ENCODE measurements around the gene AKR7A3.
"Not testable (repeated sequence)": the region's sequence is repeated elsewhere in the genome, so short reads cannot be mapped to it uniquely, and the experiment has no call there.

Gene AKR7A3

DNA sequence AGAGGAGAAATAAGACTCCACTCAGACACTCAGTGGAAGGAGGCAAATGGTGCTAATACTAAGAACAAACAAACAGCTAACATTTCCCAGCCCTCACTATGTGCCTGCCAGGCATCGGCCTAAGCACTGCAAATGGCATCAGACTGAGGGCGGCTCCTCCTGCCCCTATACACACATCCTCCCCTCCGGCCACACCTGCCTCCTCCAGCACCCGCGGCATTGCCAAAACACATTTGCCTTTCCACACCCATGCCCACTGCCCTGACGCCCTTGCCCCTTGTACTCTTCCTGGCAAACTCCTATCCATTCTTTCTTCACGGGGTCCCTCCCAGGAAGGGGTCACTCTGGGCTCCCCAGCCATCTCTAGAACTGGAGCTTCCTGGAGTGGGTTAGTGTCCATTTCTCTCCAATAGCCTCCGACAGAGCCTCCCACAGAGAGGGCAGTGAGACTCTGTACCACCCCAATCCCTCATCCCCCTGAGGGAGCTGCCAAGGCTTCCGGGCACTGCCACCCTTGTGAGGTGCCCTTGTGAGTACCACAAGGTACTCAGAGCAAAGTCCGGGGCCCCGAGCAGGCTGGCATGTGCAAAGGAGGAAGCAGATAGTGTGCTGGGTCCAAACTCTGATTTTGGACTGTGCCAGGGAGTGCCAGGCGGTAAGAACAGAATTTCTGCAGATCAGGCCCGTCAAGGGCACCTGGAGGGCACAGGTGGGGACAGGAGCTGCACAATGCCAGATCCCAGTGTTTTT is 959 bp downstream of the AKR7A3 start:
- no peak for DNase-seq

DNA sequence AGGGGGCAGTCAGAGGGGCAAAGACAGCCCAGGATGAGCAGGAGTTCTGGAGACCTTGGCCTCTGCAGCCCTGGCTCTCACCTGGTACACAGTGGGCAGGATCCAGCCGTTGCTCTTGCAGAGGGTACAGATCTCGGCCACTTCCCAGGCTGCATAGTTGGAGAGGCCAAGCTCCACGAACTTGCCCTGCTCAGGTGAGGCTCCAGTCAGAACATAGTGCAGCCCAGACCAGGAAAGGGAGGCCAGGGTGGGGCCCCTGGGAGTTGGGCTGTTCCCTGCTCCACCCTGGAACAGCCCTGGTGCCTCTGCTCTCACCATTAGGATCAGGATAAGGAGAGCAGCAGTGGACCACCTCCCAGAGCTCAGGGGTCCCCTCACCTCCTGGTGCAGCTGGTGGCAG is 2.8 kb downstream of the AKR7A3 start:
- not testable (repeated sequence) for DNase-seq

DNA sequence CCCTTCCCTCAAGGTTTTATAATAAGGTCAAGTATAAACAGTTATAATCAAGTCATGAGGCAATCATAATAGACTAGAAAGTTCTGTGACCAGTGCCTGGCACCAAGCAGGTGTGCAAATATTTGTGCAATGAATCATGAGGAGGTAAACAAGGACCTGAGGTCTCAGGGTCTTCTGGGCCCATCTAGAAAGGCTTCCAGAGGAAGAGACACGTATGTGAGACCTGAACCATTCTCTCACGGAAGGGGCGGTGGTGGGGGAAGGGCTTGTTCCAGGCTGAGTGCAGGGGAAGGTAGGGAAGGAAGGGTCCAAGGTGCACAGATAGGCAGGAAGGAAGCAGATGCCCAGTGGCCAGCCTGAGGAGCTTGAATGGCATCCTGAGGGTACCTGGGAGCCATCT is 3.2 kb downstream of the AKR7A3 start:
- DNase-seq = not testable (repeated sequence)

DNA sequence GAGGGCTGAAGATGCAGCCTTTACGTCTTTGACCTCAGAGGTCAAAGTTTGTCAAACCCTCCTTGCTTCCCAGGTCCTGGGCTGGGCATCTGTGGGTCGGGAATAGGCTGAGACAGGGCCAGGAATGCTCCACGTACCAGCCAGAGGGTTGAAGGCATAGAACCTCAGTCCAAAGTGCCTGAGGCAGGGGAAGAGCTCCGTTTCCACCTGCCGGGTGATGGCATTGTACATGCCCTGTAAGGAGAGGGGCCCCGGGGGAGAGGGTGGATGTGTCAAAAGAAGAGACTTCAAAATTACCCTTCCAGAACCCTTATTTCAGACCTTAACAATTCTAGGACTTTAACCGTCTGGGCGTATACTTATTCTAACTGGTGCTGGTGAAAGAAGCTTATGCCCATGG is 3.7 kb downstream of the AKR7A3 start:
- no peak for DNase-seq

DNA sequence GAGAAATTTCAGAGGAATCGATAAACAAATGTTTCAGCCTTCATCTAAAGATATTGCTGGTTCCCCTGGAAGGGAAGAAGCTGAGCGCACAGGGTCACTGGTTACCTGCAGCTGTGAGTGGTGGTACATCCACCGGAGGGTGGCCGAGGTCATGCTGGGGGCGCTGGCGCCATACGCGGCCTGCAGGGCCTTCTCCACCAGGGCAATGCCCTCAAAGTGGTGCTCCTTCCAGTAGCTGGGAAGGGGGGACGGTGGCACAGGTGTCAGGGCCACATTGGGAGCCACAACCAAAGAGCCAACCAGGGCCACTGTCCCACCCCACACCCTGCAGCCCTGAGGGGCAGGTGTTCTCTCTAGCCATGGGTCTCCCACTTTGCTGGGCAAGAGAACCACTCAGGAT is 4.7 kb downstream of the AKR7A3 start:
- DNase-seq = no peak

DNA sequence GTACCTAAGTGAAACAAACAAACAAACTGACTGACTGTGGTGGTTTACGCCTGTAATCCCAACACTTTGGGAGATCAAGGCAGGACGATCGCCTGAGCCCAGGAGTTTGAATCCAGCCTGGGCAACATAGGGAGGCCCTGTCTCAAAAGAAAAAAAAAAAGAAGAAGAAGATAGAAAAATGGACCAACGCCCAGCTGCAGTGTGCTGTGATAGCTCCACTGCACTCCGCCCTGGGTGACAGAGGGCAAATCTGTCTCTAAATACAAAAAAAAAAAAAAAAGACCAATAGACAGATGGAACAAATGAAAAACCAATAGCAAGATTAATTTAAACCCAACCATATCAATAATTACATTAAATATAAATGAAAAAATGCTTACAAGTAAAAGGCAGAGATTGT is 13.9 kb downstream of the AKR7A3 start:
- no peak for DNase-seq

DNA sequence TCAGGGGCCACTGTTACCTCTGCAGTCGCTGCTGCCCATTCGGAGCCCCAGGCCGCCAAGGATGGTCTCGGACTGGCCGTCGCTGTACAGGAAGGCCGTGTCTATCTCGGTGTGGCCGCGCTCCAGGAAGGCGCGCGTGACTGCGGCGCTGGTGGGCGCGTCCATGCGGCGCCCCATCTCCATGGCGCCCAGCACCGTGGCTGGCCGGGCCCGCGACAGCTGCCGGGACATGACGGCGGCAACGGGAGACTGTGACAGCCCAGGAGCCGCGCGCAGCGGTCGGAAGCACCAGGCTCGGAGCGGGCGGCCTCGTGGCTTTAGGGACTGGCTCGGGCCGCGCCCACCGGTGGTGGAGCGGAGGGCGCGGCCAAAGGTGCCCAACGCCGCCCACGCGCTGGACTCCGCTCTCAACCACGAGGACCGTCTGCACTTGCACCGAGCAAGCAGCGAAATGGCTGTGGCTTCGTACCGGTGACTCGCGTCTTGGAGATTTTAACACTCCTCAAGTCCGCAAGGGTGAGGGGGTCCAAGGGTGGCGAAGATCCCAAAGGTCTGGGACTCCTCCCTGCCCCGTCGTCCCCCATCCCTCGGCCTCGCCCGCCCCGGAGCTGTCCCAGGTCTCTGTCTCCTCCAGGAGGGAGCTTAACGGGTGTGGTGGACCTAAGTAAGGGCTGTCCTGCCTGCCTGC is 14.6 kb downstream of the AKR7A3 start:
- DNase-seq = not testable (repeated sequence)

DNA sequence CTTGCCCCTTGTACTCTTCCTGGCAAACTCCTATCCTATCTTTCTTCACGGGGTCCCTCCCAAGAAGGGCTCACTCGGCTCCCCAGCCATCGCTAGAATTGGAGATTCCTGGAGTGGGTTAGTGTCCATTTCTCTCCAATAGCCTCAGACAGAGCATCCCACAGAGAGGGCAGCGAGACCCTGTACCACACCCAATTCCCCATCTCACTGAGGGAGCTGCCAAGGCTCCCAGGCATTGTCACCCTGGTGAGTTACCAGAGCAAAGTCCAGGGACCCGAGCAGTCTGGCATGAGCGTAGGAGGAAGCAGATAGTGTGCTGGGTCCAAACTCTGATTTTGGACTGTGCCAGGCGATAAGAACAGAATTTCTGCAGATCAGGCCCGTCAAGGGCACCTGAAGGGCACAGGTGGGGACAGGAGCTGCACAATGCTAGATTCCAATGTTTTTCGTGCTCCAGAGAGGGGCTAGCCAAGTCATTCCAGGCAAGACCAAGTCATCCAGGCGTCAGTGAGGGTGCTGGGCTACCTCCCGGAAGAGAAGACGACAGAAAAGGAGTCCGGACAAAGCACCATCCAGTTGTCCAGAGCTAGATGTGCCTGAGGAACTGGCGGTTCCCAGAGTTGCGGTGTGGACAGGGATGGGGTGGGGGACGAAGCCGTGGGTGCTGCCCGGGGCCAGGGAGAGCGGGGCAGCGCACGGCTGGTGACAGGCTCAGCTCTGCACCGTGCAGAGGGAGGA is 15.3 kb downstream of the AKR7A3 start:
- no peak for DNase-seq

DNA sequence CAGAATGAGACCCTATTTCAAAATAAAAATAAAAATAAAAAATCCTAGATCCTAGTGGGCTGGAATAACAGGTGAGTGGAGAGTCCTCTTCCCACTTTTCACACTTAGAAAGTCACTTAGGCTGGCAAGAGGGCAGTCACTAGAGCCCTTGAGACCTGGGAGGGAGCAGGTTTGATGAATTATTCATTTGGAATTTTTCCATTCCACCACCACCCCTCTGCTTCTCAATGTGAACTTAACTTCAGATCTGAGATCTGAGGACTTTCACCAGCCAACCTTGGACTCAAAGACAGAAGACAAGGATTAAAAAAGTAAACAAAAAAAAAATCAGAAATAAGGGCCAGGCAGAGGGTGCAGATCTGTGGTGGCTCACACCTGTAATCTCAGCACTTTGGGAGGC is 16.5 kb downstream of the AKR7A3 start:
- DNase-seq = peak; percentile 4

DNA sequence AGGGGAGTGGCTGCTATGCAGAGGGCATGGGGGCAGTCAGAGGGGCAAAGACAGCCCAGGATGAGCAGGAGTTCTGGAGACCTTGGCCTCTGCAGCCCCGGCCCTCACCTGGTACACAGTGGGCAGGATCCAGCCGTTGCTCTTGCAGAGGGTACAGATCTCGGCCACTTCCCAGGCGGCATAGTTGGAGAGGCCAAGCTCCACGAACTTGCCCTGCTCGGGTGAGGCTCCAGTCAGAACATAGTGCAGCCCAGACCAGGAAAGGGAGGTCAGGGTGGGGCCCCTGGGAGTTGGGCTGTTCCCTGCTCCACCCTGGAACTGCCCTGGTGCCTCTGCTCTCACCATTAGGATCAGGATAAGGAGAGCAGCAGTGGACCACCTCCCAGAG is 18.2 kb downstream of the AKR7A3 start:
- DNase-seq = not testable (repeated sequence)

DNA sequence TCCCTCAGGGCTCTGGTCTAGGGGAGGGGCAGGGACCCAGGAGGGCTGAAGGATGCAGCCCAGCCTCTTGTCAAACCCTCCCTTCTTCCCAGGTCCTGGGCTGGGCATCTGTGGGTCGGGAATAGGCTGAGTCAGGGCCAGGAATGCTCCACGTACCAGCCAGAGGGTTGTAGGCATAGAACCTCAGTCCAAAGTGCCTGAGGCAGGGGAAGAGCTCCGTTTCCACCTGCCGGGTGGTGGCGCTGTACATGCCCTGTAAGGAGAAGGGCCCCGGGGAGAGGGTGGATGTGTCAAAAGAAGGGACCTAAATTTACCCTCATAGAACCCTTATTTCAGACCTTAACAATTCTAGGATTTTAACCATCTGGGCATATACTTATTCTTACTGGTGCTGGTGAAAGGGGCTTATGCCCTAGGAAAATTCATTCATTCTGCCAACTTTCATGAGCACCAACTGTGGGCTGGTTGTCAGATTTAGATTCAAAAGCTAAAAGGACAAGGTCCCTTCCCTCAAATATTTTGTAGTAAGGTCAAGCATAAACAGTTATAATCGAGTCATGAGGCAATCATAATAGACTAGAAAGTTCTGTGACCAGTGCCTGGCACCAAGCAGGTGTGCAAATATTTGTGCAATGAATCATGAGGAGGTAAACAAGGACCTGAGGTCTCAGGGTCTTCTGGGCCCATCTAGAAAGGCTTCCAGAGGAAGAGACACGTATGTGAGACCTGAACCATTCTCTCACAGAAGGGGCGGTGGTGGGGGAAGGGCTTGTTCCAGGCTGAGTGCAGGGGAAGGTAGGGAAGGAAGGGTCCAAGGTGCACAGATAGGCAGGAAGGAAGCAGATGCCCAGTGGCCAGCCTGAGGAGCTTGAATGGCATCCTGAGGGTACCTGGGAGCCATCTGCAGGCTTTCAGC is 18.9 kb downstream of the AKR7A3 start:
- DNase-seq = not testable (repeated sequence)

DNA sequence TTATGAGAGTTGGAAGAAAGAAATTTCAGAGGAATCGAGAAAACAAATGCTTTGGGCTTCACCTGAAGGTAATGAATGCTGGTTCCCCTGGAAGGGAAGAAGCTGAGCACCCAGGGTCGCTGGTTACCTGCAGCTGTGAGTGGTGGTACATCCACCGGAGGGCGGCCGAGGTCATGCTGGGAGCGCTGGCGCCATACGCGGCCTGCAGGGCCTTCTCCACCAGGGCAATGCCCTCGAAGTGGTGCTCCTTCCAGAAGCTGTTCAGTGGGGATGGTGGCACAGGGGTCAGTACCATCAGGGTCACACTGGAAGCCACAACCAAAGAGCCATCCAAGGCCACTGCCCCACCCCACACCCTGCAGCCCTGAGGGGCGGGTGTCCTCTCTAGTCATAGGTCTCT is 20.1 kb downstream of the AKR7A3 start:
- no peak for DNase-seq

DNA sequence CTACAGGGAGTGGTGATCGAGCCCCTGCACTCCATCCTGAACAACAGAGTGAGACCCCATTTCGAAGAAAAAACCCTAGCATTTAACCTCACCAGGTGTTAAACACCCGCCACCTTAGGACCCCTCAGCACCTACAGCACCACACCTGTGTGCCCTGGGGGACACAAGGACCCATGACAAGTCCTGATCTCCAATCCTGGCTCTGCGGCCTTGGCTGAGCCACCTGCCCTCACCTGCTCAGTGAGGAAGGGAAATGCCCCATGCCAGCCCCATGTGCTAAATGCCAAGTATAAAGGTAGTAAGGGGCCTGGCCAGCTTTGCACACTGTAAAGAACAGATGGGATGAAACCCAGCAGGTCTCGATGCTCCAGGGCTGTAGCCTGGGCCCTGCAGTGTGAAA is 25.8 kb downstream of the AKR7A3 start:
- no peak for DNase-seq

DNA sequence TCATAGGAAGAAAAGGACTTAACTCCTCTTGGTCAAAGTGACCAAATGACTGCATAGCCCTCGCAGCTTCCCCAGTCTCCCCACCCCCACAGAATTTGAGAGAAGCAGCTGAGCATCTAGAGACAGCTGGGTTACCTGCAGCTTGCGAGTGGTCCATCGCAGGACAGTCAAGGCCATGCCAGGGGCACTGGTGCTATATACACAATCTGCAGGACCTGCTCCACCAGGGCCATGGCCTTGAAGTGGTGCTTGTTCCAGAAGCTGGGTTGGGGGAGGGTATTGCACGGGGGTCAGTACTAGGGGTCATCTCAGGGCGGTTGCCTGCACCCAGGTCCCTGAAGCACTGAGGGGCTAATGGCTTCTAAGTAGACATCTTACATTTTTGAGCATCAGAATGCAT is 26.5 kb downstream of the AKR7A3 start:
- DNase-seq = no peak

DNA sequence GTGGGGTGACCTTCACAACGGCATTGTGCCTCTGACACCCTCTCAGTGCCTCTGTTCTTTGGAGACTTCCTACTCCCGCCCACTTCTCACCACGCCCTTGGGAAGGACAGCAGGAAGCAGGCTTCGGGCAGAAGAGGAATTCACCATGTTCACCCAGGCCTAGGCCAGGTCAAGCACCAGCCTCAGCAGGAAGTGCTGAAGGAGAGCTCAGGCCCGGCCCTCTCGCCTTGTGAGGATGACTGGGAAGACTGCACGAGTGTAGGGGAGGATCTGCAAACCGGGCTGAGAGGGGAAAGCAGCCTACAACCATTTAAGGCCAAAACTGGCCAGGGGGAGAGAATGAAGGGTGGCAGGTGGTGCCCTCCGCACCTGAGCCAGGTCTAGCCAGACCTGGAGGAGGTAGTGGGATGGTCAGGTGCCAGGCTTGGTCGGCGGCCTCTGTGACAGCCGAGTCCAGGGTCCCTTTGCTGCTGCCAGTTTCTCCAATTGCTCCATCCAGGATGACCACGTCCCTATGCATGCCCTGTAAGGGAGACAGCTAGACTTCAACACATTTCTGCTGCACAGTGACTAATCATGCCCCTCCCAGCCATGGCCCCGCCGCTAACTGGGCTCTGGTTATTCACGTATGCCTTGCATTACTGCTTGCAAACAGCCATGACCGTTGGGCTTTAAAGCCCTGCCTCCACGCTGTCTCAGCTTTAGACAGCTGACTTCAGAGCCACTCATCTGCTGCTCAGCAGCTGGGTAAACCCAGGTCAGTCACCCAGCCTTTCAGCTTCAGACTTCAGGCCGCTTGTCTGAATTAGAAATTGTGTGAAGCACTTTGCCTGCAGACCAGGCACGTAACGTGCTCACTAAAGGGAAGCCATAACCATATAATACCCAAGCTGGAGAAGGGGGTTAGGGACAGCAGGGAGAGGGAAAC is 28.1 kb downstream of the AKR7A3 start:
- DNase-seq = peak; percentile 32

DNA sequence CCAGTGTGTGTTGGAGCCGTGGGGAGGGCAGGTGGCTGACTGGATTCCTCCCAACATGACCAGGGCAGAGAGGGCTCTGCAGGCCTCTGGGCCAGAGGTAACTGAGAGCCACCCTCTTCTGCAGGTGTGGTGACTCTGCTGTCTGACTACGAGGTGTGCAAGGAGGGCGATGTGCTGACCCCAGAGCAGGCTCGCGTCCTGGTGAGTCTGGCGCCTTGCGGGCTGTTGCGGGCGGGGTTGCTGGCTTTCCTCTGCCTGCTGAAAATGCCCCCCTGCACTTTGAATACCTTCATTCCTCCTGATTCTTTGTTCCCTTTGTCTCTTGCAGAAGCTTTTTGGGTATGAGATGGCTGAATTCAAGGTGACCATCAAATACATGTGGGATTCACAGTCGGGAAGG is 30.2 kb downstream of the AKR7A3 start:
- DNase-seq = no peak

DNA sequence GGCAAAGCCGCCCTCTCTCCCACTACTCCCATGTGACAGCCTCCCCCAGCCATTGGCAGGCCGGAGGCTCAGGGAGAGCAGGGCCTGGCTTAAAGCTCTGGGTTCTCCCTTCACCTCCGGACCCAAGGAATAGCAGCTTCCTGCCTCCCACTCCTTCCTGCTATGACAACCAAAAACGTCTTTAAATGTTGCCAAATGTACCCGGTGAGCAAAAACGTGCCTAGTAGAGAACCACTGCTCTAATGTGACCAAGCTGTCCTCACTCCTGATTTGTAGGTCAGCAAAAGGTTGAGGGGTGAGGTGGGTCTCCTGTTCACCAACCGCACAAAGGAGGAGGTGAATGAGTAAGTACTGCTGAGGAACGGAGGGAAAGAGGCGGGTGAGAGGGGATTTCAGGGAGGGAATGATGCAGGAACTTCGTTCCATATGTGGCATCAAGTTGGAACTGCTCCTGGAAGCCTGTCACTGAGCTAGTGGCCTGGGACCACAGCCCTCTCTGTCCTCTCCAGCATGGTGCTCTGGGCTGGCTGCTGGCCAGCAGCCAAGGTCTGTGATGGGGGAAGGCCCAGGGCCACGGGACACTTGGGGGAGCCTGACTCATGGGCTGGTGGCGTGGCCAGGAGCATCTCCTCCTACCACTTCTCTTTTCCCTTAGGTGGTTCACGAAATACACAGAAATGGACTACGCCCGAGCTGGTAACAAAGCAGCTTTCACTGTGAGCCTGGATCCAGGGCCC is 31.2 kb downstream of the AKR7A3 start:
- no peak for DNase-seq

DNA sequence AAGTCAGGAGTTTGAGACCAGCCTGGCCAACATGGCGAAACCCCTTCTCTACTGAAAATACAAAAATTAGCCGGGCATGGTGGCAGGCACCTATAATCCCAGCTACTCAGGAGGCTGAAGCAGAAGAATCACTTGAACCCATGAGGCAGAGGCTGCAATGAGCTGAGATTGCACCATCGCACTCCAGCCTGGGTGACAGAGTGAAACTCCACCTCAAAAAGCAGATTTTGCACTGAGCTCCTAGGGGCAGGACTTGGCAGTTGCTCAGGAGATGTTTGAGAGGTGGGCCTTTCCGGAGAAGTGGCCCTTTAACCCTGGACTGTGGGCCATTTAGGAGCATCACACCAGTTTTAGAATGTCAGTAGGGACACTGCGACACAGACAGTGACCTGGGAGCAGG is 32.3 kb downstream of the AKR7A3 start:
- DNase-seq = not testable (repeated sequence)

DNA sequence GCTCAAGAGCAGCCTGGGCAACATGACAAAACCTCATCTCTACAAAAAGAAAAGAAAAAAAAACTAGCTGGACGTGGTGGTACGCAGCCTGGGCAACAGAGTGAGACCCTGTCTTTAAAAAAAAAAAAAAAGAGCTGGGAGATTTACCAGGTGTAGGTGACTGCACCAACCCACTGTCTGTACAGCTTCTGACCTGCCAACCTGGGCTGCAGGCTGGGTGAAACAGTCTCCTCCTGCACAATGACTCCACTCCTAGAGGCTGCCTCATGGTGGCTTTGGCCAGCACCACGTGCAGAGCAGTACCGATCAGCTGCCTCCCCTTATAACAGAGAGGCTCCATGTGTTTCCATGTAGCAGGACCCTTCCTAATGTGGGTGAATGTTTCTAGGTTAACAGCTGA is 33.3 kb downstream of the AKR7A3 start:
- no peak for DNase-seq

DNA sequence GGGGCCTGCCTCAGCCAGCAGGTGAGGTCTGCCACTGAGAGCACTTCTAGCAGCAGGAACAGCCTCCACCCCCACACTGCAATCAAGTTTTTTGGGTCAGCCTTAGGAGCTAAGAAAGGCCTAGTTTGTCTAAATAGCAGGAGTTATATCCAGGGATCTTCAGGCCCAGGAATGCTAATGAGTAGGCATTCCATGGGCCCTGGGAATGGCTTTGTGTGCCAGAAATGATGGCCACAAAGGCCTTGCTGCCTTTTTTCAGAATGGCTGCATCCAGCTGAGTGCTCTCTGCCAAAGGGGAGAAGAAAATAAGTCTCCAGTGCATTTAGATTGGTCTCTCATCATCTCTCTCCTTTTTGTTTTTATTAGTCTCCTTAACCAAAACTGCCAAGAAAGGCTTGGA is 34.2 kb downstream of the AKR7A3 start:
- no peak for DNase-seq

Data from DMS79 (cell line).